HCT116 (cell line): Measurements from ENCODE around the gene TRMT10C. TPM values are rescaled to one million over a fixed set of nuclear protein-coding genes. Genes with fewer than 3 reads are reported as not detected.

ENCODE experiments used
- ATAC-seq: fragments of 200-7000 bp; cut with Tn5 transposase; 2 replicates; pipeline ENCODE4 v1.9.1; 2020; ENCODE audit warnings: mild to moderate bottlenecking, moderate library complexity
- BruUV-seq: library from RNA; stranded (reverse); fragments of 400-500 nt; replicated peaks from 2 replicates; lab custom pipeline; 2021; lab: Mats Ljungman, UMichigan
- CTCF ChIA-PET: fragments of 300-600 bp; sonication (Branson Sonifier 250); formaldehyde crosslinking; loops from one replicate; lab custom pipeline; 2021; ENCODE audit warnings: antibody characterized with exemption; lab: Charles Lee
- POLR2A ChIA-PET: fragments of 300-600, 350-600 bp; sonication (Branson Sonifier 250); formaldehyde crosslinking; loops from one replicate; lab custom pipeline; 2021; ENCODE audit warnings: antibody characterized with exemption; lab: Charles Lee
- RAD21 ChIA-PET, 2 experiments: fragments of 300-600 bp; sonication (Branson Sonifier 250); formaldehyde crosslinking; loops; one replicate each; lab custom pipeline; 2023; ENCODE audit warnings: low total read pairs in 2 of 2; ENCODE audit not compliant: uncharacterized antibody in 2 of 2, unreplicated experiment in 2 of 2, low non-redundant PET in 1 of 2; lab: Charles Lee
- DNase-seq: peaks from one replicate; pipeline ENCODE4 v3.0.0-alpha.2; 2010; ENCODE audit warnings: low read depth, low spot score
- H2AFZ ChIP-seq: fragments of 200-600 bp; shearing (Covaris generic), sonication (generic); 2 replicates; pipeline ENCODE4 v1.6.1; 2017; ENCODE audit warnings: low read depth, mixed run types, mixed read lengths, antibody characterized with exemption, low read length; ENCODE audit not compliant: poor library complexity, severe bottlenecking
- H3K27ac ChIP-seq: 2 replicates; pipeline ENCODE4 v1.5.1; 2012; ENCODE audit warnings: low read depth, low read length
- H3K27me3 ChIP-seq: fragments of 200-600 bp; sonication (generic); 2 replicates; pipeline ENCODE4 v1.6.1; 2016; ENCODE audit warnings: mixed run types, low read length, mixed read lengths; ENCODE audit not compliant: insufficient read depth
- H3K36me3 ChIP-seq, 2 experiments: fragments of 200-500 bp in 1 of 2; fragments of 200-600 bp in 1 of 2; sonication (Bioruptor generic) in 1 of 2; sonication (generic) in 1 of 2; 2 replicates each; pipeline versions ENCODE4 v1.5.1 to v1.6.1; 2014 to 2016; ENCODE audit warnings: low read length in 2 of 2, inconsistent platforms in 1 of 2, mixed read lengths in 1 of 2, mixed run types in 1 of 2; ENCODE audit not compliant: insufficient read depth in 2 of 2, control insufficient read depth in 1 of 2
- H3K4me1 ChIP-seq, 2 experiments: fragments of 200-600 bp in 1 of 2; sonication (generic) in 1 of 2; 2 replicates each; pipeline versions ENCODE4 v1.5.1 to v1.6.1; 2012 to 2017; ENCODE audit warnings: low read length in 2 of 2, inconsistent platforms in 1 of 2, mild to moderate bottlenecking in 1 of 2, mixed read lengths in 1 of 2, mixed run types in 1 of 2, moderate library complexity in 1 of 2; ENCODE audit not compliant: insufficient read depth in 2 of 2, control insufficient read depth in 1 of 2
- H3K4me2 ChIP-seq: fragments of 200-600 bp; sonication (generic); 2 replicates; pipeline ENCODE4 v1.6.1; 2017; ENCODE audit warnings: mixed run types, low read length, mixed read lengths
- H3K4me3 ChIP-seq, 2 experiments: fragments of 200-600 bp in 1 of 2; sonication (generic) in 1 of 2; replicated peaks in 1 of 2; 2 replicates each; pipeline ENCODE4 v1.5.1; 2011 to 2016; ENCODE audit warnings: low read length in 2 of 2, control low read depth in 1 of 2, low read depth in 1 of 2, mild to moderate bottlenecking in 1 of 2, mixed read lengths in 1 of 2, mixed run types in 1 of 2
- H3K79me2 ChIP-seq: fragments of 200-600 bp; sonication (generic); 2 replicates; pipeline ENCODE4 v1.6.1; 2017; ENCODE audit warnings: mild to moderate bottlenecking, mixed run types, low read length, moderate library complexity, mixed read lengths; ENCODE audit not compliant: insufficient read depth
- H3K9ac ChIP-seq: fragments of 200-600 bp; sonication (generic); 2 replicates; pipeline ENCODE4 v1.6.1; 2016; ENCODE audit warnings: low read length, mixed read lengths
- H3K9me2 ChIP-seq: fragments of 200-600 bp; sonication (generic), shearing (Covaris generic); 2 replicates; pipeline ENCODE4 v1.6.1; 2017; ENCODE audit warnings: mixed run types, mild to moderate bottlenecking, moderate library complexity; ENCODE audit not compliant: insufficient read depth
- H3K9me3 ChIP-seq, 2 experiments: fragments of 200-500 bp in 1 of 2; fragments of 200-600 bp in 1 of 2; sonication (Bioruptor generic) in 1 of 2; sonication (generic) in 1 of 2; 2 replicates each; pipeline ENCODE4 v1.6.1; 2014 to 2017; ENCODE audit warnings: low read length in 2 of 2, mixed read lengths in 2 of 2, inconsistent platforms in 1 of 2, low read depth in 1 of 2, mild to moderate bottlenecking in 1 of 2, mixed run types in 1 of 2, moderate library complexity in 1 of 2; ENCODE audit not compliant: control insufficient read depth in 1 of 2, insufficient read depth in 1 of 2
- H4K20me1 ChIP-seq: fragments of 200-600 bp; sonication (generic), shearing (Covaris generic); 2 replicates; pipeline ENCODE4 v1.6.1; 2017; ENCODE audit warnings: mixed run types, mild to moderate bottlenecking, moderate library complexity; ENCODE audit not compliant: insufficient read depth
- CEBPB ChIP-seq: IDR thresholded peaks from 2 replicates; pipeline ENCODE4 v1.6.1; 2012; ENCODE audit warnings: low read depth
- CTCF ChIP-seq, 3 experiments: fragments of 200-600 bp in 1 of 3; sonication (generic) in 1 of 3; IDR thresholded peaks in 2 of 3; conservative IDR thresholded peaks in 1 of 3; 2 replicates each; pipeline ENCODE4 v1.5.1; 2012 to 2017; ENCODE audit warnings: low read depth in 2 of 3, low read length in 2 of 3, antibody characterized with exemption in 1 of 3, borderline replicate concordance in 1 of 3, control low read depth in 1 of 3, mild to moderate bottlenecking in 1 of 3, mixed read lengths in 1 of 3, mixed run types in 1 of 3, moderate library complexity in 1 of 3; ENCODE audit not compliant: insufficient read depth in 1 of 3
- EGR1 ChIP-seq: IDR thresholded peaks from 2 replicates; pipeline ENCODE4 v1.6.1; 2012; ENCODE audit warnings: low read depth
- POLR2AphosphoS5 ChIP-seq: IDR thresholded peaks from 2 replicates; pipeline ENCODE4 v1.6.1; 2011; ENCODE audit warnings: mild to moderate bottlenecking, low read depth, low read length, moderate library complexity
- ZNF274 ChIP-seq: fragments of 200-500 bp; sonication (Bioruptor generic); IDR thresholded peaks from 2 replicates; pipeline ENCODE4 v1.6.1; 2014; ENCODE audit warnings: mild to moderate bottlenecking, low read depth, low read length, inconsistent platforms
- intact Hi-C: fragments of 100-400 bp; cut with micrococcal nuclease; formaldehyde crosslinking; loops from 2 replicates; pipeline ENCODE4 v1.10.0; 2022
- total RNA-seq: library from RNA; stranded (reverse); gene quantifications from one replicate; pipeline ENCODE4 v1.2.1, GENCODE V29; 2021; ENCODE audit not compliant: unreplicated experiment

Gene TRMT10C
- total RNA-seq, 1 experiment from 2014 or later: 36.4 TPM

- TF ChIP-seq ZNF274: no peak
- TF ChIP-seq POLR2AphosphoS5: peak; percentile 96
Measured at GRCh38 chr3:101561630-101562328, at the start of gene TRMT10C (continued).

- Histone ChIP-seq H3K79me2 (no peaks in the 10 kb centered on the region), H3K4me1 (peaks cover 6 to 14% of the 10 kb centered on the region in 2 experiments; a peak in 3 of 4 replicates)
- DNase-seq: no peak
- TF ChIP-seq POLR2AphosphoS5 (no peak), EGR1 (no peak), CEBPB (no peak), CTCF (IDR thresholded peaks at IDR 0.05 in 2 of 3, conservative IDR thresholded peaks at IDR 0.05 in 1 of 3; ENCODE audit: borderline replicate concordance in 1 of 3, insufficient read depth in 1 of 3, low read depth in 2 of 3, low read length in 2 of 3) (no peak)
- TF ChIP-seq, all 23 proteins: peak for 0
- no peaks in the 10 kb centered on the region for H4K20me1 ChIP-seq
- ATAC-seq: no peak; the same call in 1 of the 2 replicates
- peak overlapping the region; percentile 58 for H3K9ac ChIP-seq
- H3K4me2 ChIP-seq: peak overlapping the region; percentile 96
- RAD21 ChIA-PET: no interaction called here
- no peaks in the 10 kb centered on the region for H3K9me2 ChIP-seq
- H3K4me3 ChIP-seq: peak overlapping the region; percentile 65 to 85
- H3K27me3 ChIP-seq: no peaks in the 10 kb centered on the region
- BruUV-seq: TSS peak; percentile 56
- CTCF ChIA-PET: no interaction called here
- peak overlapping the region; percentile 20 for H2AFZ ChIP-seq
- peak overlapping the region; percentile 71 for H3K27ac ChIP-seq
- H3K9me3 ChIP-seq: no peaks in the 10 kb centered on the region
- intact Hi-C loops: no loop called here
- POLR2A ChIA-PET: interaction anchor here (0.6 kb wide), 1 partner anchor 25 kb away, joined by 3 read pairs; no protein-coding TSS in a partner anchor
- H3K36me3 ChIP-seq: no peaks in the 10 kb centered on the region
Measured at GRCh38 chr3:101512396-101512645, 49.3 kb upstream of the TRMT10C start.
